HG03060 (cell line): ENCODE measurements around the gene ING1.
"Not testable (repeated sequence)": the region's sequence is repeated elsewhere in the genome, so short reads cannot be mapped to it uniquely, and the experiment has no call there.

Experiments used
- ATAC-seq: cut with Tn5 transposase; IDR thresholded peaks from one replicate; pipeline ENCODE4 v1.9.1; 2021; ENCODE audit warnings: low read depth, moderate number of reproducible peaks; ENCODE audit not compliant: unreplicated experiment

The ING1 gene

DNA sequence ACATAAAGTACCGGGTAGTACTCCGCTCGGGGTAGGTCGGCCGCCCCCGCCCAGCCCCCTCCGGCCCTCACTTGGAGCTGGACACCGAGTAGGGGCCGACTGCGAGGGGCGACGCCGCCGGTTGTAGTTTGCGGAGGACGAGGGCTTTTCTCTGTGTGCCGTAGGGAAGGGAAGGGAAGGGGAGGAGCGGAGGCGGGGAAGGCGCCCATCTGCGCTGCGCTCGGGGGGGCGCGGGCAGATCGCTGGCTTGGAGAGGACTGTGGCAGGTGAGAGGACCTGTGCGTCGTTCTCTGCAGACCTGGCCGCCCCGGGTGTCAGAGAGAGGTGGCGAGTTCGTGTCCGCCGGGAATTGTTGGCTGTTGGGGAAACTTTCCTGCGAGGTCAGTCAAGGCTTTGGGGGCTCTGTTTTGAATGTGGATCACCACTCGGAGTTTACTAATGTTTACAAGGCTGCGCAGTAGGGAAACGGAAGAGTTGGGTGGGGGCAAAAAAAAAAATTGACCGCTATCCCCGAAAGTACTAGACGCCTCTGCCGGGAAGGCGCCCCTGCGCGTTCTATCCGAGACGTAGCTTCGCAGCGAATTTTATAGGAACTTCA, 1.4 kb downstream of the ING1 start:
- no peak for ATAC-seq

- peak; percentile 39 for ATAC-seq
These were observed 2.1 kb downstream of the ING1 start for GRCh38 chr13:110715395-110716246.

- no peak for ATAC-seq
These were observed 2.7 kb downstream of the ING1 start for GRCh38 chr13:110716247-110716515.

- ATAC-seq, result no peak
These were observed 5.7 kb downstream of the ING1 start for GRCh38 chr13:110719036-110719710.

GRCh38 chr13:110722971-110723370, 9.5 kb downstream of the ING1 start:
- ATAC-seq, result no peak

GRCh38 chr13:110723598-110723997, 10.1 kb downstream of the ING1 start:
- no peak for ATAC-seq

DNA sequence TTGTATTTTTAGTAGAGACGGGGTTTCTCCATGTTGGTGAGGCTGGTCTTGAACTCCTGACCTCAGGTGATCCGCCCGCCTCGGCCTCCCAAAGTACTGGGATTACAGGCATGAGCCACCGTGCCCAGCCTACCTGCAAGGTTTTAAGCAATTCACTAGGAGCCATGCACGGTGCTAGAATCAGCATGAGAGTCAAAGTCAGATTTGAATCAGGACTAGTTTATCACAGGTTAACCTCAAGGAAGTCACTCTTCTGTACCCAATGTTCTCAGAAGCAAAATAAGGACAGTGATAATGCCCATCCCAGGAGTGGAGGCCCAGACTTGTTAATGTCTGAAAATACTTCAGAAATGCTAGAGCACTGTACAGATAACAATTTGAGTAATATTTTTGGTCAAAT, 12.7 kb downstream of the ING1 start:
- not testable (repeated sequence) for ATAC-seq

GRCh38 chr13:110726726-110727125, 13.2 kb downstream of the ING1 start:
- peak; percentile 34 for ATAC-seq

- ATAC-seq, result no peak
These were observed 17.6 kb downstream of the ING1 start for GRCh38 chr13:110731072-110731471.

DNA sequence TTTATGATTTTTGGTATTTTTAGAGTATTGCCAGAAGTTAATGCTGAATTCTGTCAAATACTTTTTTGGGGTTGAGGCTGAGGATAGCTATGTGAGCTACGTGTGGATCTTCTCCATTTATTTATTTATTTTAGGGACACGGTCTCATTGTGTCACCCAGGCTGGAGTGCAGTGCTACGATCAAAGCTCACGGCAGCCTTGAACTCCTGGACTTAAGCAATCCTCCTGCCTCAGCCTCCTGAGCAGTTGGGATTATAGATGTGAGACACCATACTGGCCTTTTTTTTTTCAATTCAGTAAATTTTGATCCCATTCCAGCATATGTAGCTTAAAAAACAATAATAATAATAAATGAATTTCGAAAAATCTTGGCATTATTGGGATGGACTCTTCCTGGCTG, 21.1 kb downstream of the ING1 start:
- ATAC-seq, result no peak

DNA sequence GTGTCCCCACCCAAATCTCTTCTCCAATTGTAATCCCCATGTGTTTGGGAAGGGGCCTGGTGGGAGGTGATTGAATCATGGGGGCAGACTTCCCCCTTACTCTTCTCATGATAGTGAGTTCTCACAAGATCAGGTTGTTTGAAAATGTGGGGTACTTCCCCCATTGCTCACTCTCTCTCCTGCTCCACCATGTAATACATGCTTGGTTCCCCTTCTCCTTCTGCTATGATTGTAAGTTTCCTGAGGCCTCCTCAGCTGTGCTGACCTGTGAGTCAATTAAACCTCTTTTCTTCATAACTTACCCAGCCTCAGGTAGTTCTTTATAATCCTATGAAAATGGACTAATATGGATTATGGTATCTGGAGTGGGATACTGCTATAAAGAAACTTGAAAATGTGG, 24.1 kb downstream of the ING1 start:
- ATAC-seq, result no peak

- ATAC-seq, result no peak
These were observed 30.2 kb downstream of the ING1 start for GRCh38 chr13:110743687-110744086.

DNA sequence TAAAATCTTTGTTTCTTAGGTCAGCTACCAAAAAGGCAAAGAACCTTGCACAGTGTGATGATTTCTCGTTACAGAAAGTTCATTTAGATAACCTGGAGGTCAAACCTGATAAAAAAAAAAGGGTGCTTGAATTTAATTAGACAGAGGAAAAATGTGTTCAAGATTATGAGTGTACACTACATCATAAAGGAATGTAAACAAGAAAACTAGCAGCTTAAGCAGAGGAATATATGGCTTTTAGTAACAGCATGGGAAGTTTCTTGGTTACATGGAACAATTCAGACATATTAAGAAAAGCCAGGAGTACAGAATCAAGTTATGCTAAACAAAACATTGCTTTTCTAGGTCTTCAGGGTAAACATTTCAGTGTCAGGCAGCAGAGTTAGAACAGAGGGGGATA, 32.9 kb downstream of the ING1 start:
- no peak for ATAC-seq

GRCh38 chr13:110748271-110748670, 34.8 kb downstream of the ING1 start:
- no peak for ATAC-seq

- no peak for ATAC-seq
These were observed 42.7 kb downstream of the ING1 start for GRCh38 chr13:110756219-110756631.

GRCh38 chr13:110757296-110757695, 43.8 kb downstream of the ING1 start:
- no peak for ATAC-seq

DNA sequence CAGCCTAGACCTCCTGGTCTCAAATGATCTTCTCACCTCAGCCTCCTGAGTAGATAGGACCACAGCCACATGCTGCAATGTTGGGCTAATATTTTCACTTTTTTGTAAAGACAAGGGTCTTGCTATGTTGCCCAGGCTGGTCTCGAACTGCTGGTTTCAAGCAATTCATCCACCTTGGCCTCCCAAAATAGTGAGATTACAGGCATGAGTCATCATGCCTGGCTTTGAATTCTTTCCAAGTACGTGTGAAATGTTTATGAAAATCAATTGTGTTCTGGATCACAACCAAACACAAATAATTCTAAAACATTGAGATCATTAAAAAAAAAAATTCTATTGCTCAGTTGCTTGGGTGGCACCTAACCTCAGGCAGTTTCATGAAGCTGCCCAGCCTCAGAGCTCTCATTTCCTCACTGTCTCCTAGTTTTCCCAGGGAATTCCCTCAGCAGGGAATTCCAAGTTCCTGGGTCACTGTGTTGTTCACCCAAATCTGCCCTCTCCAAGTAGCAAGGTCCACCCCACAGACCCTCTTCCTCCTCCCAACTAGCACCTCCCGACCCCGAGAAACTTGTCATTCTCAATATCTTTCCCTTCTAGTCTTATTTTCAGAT, 44.8 kb downstream of the ING1 start:
- ATAC-seq, result no peak

DNA sequence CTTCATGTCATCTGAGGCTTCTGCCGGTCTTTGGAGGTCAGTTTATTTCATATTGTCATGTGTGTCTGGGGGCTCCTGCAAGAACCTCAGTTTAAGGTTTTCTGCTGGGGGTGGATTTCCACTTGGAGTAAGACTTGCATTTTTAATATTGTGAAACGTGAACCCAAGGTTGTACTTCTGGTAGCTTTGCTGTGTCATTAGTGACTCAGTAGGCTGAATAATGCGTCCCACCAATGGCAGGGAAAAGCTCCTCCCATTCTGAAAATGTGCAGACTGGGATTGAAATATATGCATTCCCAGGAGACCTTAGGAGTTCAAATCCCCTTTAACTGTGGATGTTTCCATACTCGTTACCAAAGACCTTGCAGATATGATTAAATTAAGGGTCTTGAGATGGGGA, 46.2 kb downstream of the ING1 start:
- ATAC-seq, result no peak

- ATAC-seq, result no peak
These were observed 47.1 kb downstream of the ING1 start for GRCh38 chr13:110760611-110761010.

DNA sequence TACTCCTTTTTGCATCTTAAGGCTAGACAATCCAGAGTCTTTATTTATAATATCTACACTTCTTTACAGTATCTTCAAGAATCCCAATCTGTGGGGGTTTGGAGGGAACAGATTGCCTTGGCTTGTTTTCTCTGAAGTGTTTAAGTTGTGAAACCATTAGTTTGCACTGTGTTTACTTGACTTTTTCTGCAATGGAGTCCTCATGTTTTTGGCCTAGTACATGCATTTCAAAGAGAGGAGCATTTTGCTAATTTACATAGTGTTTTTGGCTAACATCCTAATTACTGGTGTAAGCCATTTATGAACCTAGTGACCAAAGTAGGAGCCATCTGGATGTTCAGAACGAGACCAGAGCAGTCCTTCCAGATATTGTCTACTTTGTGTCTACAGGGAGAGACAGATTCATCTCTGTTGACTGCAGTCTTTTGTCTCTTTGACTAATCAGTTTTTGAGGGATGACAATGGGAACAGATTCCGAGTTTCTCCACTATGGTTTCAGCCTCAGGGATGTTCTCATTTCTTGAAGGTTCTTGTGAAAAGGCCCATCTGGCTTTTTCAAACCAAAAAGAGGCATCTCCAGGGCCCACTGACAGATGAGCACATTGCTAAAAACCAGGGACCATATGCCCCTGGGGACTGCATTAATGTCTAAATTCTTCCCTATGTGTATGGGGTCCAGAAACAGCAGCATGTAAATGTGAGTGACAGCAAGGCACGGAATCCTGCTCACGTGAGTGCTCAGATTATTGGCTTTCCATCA, 53.4 kb downstream of the ING1 start:
- ATAC-seq, result no peak

DNA sequence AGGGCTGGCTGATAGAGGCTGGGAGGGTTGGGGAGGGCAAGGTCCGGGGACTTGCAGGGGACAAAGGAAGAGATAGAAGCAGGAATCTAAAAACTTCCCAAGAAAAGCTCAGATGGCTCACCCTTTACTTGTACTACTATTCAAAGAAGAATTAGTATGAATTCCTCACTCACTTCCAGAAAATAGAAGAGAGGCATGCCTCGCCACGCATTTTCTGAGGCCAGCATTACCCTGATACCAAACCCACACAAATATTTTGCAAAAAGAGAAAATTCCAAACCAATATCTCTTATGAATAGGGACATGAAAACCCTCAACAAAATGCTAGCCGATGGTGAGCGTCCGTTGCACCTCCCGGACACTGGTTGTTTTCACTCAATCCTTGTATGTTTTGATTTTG, 54.0 kb downstream of the ING1 start:
- ATAC-seq, result no peak
